T-helper 17 cell (primary cell): ENCODE results near the gene HSPB3. TPM values are rescaled to one million over a fixed set of nuclear protein-coding genes. Genes with fewer than 3 reads are reported as not detected.
"Not testable (repeated sequence)": the region's sequence is repeated elsewhere in the genome, so short reads cannot be mapped to it uniquely, and the experiment has no call there.

Experiments
- ATAC-seq: fragments of 150-1000 bp; cut with Tn5 transposase; 2 replicates; pipeline ENCODE4 v1.10.0; 2021; ENCODE audit warnings: mild to moderate bottlenecking, moderate library complexity
- DNase-seq, 3 donors: peaks; one replicate each; pipeline versions ENCODE4 v3.0.0 to v3.0.0-alpha.2; 2020 to 2021
- H3K9me3 ChIP-seq: one replicate; pipeline ENCODE4 v1.7.0; 2013; ENCODE audit warnings: low read length, mild to moderate bottlenecking; ENCODE audit not compliant: control insufficient read depth, poor library complexity, severe bottlenecking
- H3K27ac Mint-ChIP-seq: one replicate; pipeline ENCODE4 v1.8.0; 2022; ENCODE audit warnings: mild to moderate bottlenecking, moderate library complexity, mixed read lengths
- H3K27me3 Mint-ChIP-seq: one replicate; pipeline ENCODE4 v1.8.0; 2022; ENCODE audit warnings: mixed read lengths
- H3K36me3 Mint-ChIP-seq: one replicate; pipeline ENCODE4 v1.8.0; 2022; ENCODE audit warnings: low read depth, mixed read lengths
- H3K4me1 Mint-ChIP-seq: one replicate; pipeline ENCODE4 v1.8.0; 2022; ENCODE audit warnings: mild to moderate bottlenecking, mixed read lengths
- H3K4me3 Mint-ChIP-seq: one replicate; pipeline ENCODE4 v1.8.0; 2022; ENCODE audit warnings: mild to moderate bottlenecking, moderate library complexity, mixed read lengths
- total RNA-seq, 4 donors: library from RNA in 2 of 4; stranded (reverse) in 2 of 4; gene quantifications; one replicate each; pipeline ENCODE4 v1.2.3 and lab custom pipeline; 2022 to 2026

The HSPB3 gene, protein sequence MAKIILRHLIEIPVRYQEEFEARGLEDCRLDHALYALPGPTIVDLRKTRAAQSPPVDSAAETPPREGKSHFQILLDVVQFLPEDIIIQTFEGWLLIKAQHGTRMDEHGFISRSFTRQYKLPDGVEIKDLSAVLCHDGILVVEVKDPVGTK
- total RNA-seq (not detected), total RNA-seq (lab: John Stamatoyannopoulos, UW) (0 reads per million in 2 donors)

DNA sequence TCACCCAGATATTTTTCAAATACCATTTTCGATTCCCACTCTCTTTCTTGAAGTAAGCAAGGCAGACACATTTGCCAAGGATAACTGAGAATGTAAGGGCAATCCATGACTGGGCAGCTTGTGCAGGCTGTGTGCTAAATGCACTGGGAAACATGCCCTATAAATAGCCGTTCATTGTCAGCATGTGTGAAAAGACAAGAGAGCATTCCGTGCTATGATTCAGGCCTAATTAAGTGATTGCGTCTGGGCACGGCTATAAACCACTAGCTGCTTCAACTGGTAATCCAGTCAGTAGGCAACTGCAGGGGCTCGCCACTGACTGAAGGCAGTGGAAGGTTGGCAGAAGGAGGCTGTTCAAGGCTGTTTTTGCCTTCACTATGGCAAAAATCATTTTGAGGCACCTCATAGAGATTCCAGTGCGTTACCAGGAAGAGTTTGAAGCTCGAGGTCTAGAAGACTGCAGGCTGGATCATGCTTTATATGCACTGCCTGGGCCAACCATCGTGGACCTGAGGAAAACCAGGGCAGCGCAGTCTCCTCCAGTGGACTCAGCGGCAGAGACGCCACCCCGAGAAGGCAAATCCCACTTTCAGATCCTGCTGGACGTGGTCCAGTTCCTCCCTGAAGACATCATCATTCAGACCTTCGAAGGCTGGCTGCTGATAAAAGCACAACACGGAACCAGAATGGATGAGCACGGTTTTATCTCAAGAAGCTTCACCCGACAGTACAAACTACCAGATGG lies at the start of gene HSPB3:
Gene HSPB3 (plus strand): TSS at position 287 of the 745 bp plus-strand sequence. CDS start 91 bp downstream, at position 378.
- H3K27ac Mint-ChIP-seq = no peak within 1 kb of the TSS
- H3K4me1 Mint-ChIP-seq = no peaks in the 10 kb centered on the region
- no peaks in the 10 kb centered on the region for H3K9me3 ChIP-seq
- DNase-seq (no peak), ATAC-seq (no peak)
- no peak within 1 kb of the TSS for H3K4me3 Mint-ChIP-seq
- no peaks in the 10 kb centered on the region for H3K36me3 Mint-ChIP-seq
- peaks cover 40% of the 10 kb centered on the region for H3K27me3 Mint-ChIP-seq

DNA sequence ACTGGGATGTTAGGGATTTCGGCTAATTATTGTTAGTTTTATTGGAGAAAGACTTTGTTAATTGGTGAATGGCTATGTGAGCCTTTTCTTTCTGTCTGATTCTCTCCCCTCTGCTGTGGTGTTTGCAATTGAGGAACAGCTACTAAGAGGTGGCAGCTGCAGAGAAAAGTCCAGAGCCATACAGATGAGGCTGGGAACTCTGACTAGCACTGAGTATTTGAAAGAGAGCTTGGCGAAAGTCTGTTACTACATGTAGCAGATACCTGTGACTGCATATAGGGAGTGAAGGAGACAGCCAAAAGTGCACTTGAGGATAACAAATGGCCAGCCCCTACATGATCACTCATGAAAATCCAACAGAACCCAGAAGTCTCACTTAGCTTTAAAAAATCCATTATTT lies 44.3 kb upstream of the HSPB3 start:
- no peaks in the 10 kb centered on the region for H3K9me3 ChIP-seq
- Mint-ChIP-seq H3K27ac (no peak overlapping the region), H3K27me3 (peaks cover 22% of the 10 kb centered on the region), H3K4me3 (no peak overlapping the region), H3K36me3 (no peaks in the 10 kb centered on the region), H3K4me1 (no peaks in the 10 kb centered on the region)
- ATAC-seq (no peak), DNase-seq (no peak)

DNA sequence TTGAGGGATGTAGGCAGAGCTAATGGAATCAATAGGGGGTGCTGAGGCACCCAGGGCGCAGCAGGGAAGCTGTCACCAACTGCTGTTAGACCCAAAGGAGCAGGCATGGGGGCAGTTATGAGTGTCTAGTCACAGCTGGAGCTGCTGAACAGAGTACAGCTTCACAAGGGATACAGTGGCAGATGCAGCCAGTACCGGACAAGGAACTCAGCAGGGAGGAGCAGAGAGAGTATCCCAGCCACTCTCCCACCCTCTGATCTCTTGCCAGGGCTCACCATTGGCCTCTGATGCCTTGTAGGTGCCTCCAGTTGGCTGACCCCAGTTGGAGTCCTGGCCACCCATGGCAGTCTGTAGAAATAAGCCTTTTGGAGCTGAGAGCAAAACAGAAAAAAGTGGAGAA lies 42.6 kb upstream of the HSPB3 start:
- ATAC-seq = no peak
- H3K36me3 Mint-ChIP-seq = peaks cover 3% of the 10 kb centered on the region

DNA sequence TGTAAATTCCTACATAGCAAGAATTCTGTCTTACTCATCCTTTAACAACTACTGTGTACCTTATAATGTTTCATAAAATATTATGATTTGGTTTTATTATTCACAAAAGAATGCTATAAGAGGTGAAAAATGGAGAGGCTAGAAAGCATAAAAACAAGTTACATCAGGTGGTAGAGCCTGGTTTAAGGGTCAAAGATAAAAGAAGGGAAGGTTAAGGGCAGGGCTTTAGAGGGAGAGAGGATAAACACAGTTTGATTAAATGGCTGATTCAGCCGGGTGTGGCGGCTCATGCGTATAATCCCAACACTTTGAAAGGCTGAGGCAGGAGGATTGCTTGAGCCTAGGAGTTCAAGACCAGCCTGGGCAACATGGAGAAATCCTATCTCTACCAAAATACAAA lies 40.4 kb upstream of the HSPB3 start:
- peaks cover 3% of the 10 kb centered on the region for H3K36me3 Mint-ChIP-seq
- no peak overlapping the region for H3K27ac Mint-ChIP-seq
- ATAC-seq (no peak), DNase-seq (no peak)
- no peaks in the 10 kb centered on the region for H3K4me1 Mint-ChIP-seq
- no peaks in the 10 kb centered on the region for H3K9me3 ChIP-seq
- H3K27me3 Mint-ChIP-seq = peaks cover 36% of the 10 kb centered on the region
- H3K4me3 Mint-ChIP-seq = no peak overlapping the region

More for the DNA sequence above, 42.6 kb upstream of the HSPB3 start:
- H3K27ac Mint-ChIP-seq = no peak overlapping the region
- no peaks in the 10 kb centered on the region for H3K4me1 Mint-ChIP-seq
- peaks cover 32% of the 10 kb centered on the region for H3K27me3 Mint-ChIP-seq
- no peak for DNase-seq
- H3K9me3 ChIP-seq = no peaks in the 10 kb centered on the region
- H3K4me3 Mint-ChIP-seq = no peak overlapping the region

DNA sequence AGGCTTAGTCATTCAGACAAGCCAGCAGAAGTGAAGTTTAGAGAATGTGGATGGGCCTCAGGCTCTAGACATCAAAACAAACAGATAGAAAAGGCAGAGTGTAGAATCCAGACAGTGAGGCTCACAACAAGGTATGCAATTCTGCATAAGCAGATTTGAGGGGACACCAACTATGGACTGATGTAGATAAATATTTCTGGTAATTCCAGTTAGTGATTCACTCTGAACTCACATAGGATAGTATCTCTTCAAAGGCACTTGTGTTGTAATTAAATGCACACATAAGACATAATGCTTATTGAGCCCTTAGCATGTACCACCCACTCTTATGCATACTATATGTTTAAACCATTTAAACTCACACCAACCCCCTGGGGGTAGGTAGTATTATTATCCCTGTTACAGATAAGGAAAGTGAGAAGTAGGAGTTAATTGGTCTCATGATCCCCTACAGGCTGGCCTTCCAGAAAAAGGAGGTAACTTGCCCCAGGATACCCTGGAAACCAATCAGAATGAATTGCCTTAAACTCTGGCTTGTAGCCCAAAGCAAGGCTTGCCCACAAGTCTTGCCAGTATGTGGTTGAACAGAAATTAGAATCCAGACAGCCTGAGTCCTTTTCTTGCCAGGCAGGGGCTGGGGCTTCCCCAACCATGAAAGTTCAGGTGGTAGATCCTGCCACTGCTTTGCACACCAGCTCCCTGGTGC lies 39.5 kb upstream of the HSPB3 start:
- no peak for ATAC-seq
- no peak for DNase-seq
- no peaks in the 10 kb centered on the region for H3K9me3 ChIP-seq
- Mint-ChIP-seq H3K4me1 (no peaks in the 10 kb centered on the region), H3K4me3 (no peak overlapping the region), H3K27ac (no peak overlapping the region), H3K36me3 (peaks cover 3% of the 10 kb centered on the region), H3K27me3 (peaks cover 34% of the 10 kb centered on the region)

DNA sequence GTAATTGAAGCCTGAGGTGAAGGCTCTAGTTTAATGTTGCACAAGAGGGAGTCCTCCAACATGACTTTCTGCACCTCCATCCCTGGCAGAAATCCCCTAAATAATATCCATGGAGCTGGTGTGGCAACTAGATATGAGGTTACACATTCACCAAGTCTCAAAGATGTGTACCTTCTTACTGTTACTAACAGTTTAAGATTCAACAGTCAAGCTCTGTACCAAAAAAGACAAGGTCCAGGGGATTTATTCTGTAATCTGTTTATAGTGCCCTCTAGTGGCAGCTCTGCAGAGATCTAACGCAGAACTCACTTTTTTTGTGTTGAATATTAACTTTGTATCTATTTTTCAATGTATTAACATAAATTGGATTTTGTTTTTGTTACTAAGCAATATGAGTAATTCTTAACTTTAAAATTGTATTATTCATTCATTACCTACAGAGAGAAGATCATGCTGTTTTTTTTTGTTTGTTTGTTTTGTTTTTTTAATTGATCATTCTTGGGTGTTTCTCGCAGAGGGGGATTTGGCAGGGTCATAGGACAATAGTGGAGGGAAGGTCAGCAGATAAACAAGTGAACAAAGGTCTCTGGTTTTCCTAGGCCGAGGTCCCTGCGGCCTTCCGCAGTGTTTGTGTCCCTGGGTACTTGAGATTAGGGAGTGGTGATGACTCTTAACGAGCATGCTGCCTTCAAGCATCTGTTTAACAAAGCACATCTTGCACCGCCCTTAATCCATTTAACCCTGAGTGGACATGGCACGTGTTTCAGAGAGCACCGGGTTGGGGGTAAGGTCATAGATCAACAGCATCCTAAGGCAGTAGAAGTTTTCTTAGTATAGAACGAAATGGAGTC lies 35.7 kb upstream of the HSPB3 start:
- H3K27ac Mint-ChIP-seq, DNase-seq, H3K4me1 Mint-ChIP-seq, H3K9me3 ChIP-seq, H3K4me3 Mint-ChIP-seq, H3K36me3 Mint-ChIP-seq: not testable (repeated sequence)
- H3K27me3 Mint-ChIP-seq = peaks cover 29% of the 10 kb centered on the region
- peak; percentile 53 for ATAC-seq

DNA sequence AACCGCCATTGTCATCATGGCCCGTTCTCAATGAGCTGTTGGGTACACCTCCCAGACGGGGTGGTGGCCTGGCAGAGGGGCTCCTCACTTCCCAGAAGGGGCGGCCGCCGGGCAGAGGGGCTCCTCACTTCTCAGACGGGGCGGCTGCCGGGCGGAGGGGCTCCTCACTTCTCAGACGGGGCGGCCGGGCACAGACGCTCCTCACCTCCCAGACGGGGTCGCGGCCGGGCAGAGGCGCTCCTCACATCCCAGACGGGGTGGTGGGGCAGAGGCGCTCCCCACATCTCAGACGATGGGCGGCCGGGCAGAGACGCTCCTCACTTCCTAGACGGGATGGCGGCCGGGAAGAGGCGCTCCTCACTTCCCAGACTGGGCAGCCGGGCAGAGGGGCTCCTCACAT lies 35.0 kb upstream of the HSPB3 start:
- not testable (repeated sequence) for H3K36me3 Mint-ChIP-seq, H3K9me3 ChIP-seq, H3K4me3 Mint-ChIP-seq, DNase-seq, ATAC-seq, H3K4me1 Mint-ChIP-seq, H3K27ac Mint-ChIP-seq
- H3K27me3 Mint-ChIP-seq = peaks cover 33% of the 10 kb centered on the region

DNA sequence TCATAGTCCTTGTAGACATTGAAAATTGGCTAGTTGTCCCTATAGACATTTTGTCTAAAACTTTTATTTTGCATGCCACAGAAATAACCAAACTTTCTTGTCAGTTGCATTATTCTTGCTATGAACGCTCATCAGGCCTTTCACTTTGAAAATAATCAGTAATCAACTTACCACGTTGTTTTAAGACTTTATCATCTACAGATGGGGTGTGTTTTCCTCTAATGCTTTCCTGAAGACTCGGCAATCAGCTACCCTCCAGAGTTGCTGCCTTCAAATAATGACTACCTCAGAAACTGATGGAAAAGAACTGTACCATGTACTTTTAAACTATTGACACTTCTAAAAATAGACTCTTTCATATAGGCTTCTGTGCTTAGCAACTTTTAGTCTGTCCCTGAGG lies 33.5 kb upstream of the HSPB3 start:
- Mint-ChIP-seq H3K36me3 (peaks cover 3% of the 10 kb centered on the region), H3K4me1 (no peaks in the 10 kb centered on the region), H3K27ac (no peak overlapping the region), H3K27me3 (peaks cover 42% of the 10 kb centered on the region), H3K4me3 (no peak overlapping the region)
- H3K9me3 ChIP-seq = no peaks in the 10 kb centered on the region
- ATAC-seq = no peak
- DNase-seq = no peak

DNA sequence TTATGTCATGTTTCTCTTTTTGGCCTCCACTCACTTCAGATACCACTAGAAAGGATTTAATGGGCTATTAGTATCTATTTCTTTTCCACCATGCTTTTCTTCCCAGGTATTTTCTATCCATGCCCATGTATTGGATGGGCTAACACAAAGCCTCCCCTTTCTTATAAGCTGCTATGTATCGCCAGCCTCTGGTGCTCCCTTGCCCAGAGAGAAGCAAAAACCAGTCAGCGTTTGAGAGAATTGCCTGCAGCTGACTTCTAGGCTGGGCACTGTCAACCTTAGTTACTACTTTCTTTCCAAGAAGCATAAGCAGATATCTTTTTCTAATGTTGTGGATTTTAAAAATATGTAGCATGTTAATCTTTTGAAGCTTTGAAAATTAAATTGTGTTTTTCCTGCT lies 30.2 kb upstream of the HSPB3 start:
- Mint-ChIP-seq H3K4me1 (no peaks in the 10 kb centered on the region), H3K36me3 (peaks cover 2% of the 10 kb centered on the region), H3K4me3 (no peak overlapping the region), H3K27ac (no peak overlapping the region), H3K27me3 (peaks cover 41% of the 10 kb centered on the region)
- ATAC-seq (no peak), DNase-seq (no peak)
- H3K9me3 ChIP-seq = no peaks in the 10 kb centered on the region

DNA sequence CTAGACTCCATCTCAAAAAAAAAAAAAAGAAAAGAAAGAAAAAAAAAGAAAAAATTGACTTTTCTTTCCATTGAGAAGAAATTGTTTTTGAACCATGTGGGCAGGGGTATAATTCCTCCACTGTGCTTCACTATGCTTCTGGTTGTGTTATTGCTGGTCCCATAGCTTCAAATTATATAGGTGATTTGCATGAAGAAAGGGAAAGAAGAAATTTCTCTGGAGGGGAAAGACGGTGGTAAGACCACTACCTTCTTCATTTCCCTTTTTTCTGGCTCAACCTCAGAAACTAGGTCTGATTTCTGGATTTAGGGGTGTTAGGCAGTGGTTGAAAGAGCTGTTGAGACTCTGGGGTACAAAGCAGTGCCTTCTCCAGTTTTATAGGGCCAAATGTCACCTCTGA lies 29.3 kb upstream of the HSPB3 start:
- Mint-ChIP-seq H3K27ac (no peak overlapping the region), H3K27me3 (peaks cover 41% of the 10 kb centered on the region)

DNA sequence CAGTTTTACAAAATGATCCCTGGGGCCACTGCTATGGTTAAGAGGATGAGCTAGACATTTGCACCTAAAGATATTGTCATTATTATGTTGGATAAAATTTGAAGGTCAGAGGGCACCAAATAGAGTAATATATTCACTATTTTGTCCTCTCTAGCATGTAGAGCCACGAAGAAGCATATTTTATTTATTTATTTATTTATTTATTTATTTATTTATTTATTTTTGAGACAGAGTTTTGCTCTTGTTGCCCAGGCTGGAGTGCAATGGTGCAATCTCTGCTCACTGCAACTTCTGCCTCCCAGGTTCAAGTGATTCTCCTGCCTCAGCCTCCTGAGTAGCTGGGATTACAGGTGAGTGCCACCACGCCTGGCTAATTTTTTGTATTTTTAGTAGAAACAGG lies 20.8 kb upstream of the HSPB3 start:
- H3K9me3 ChIP-seq, H3K4me1 Mint-ChIP-seq, ATAC-seq, H3K36me3 Mint-ChIP-seq, H3K4me3 Mint-ChIP-seq, DNase-seq, H3K27ac Mint-ChIP-seq: not testable (repeated sequence)
- peaks cover 18% of the 10 kb centered on the region for H3K27me3 Mint-ChIP-seq

More for the DNA sequence above, 29.3 kb upstream of the HSPB3 start:
- H3K9me3 ChIP-seq = no peaks in the 10 kb centered on the region
- ATAC-seq (no peak), DNase-seq (no peak)
- Mint-ChIP-seq H3K4me1 (no peaks in the 10 kb centered on the region), H3K4me3 (no peak overlapping the region), H3K36me3 (peaks cover 2% of the 10 kb centered on the region)

DNA sequence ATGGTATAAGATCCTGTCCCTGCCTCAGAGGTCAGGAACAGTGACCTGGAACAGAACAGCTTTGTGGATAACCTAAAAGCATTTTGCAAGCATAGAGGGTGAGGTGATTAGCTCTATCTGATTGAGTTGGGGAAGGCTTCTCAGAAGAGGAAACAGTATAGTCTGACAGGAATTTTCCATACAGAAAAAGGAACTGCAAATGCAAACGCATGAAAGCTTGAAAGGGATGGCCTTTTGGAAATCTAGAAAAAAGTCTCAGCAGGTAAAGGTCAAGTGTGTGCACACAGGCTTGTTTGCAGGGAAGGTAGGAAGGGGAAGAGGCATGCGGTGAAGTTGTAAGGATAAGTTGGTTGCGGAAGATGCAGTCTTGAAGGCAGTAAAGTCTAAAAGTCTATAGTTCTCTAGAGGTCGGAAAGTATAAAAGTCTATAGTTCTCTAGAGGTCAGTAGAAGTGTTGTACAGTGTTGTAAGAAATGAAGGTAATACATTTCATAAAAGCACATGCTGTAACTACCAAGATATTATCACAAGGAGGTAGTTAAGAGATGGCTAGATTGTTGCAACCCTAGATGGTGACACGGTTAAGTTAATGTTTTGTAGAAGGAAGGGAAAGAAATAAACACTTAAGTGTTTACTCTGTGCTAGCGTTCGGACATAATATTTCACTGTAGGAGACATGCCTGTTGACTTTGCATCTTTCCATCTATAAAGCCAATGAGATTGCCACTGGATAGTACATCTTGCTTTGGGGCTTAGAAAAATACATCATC lies 16.7 kb upstream of the HSPB3 start:
- no peaks in the 10 kb centered on the region for H3K36me3 Mint-ChIP-seq
- H3K27me3 Mint-ChIP-seq = peaks cover 32% of the 10 kb centered on the region
- ATAC-seq (no peak), DNase-seq (no peak)
- peaks cover 10% of the 10 kb centered on the region for H3K4me1 Mint-ChIP-seq
- H3K4me3 Mint-ChIP-seq = no peak overlapping the region
- no peaks in the 10 kb centered on the region for H3K9me3 ChIP-seq
- H3K27ac Mint-ChIP-seq = no peak overlapping the region
